Measurements from ENCODE around the gene RFT1.

- TF ChIP-seq GATA2 (IDR thresholded peaks at IDR 0.05; ENCODE audit: low read depth, low read length) = no peak
- TF ChIP-seq GATA3 (IDR thresholded peaks at IDR 0.05; ENCODE audit: low read depth, low read length) = no peak
These were observed 7.8 kb downstream of the RFT1 start for GRCh38 chr3:53122255-53122932.

Measured in SH-SY5Y (cell line).